Measurements from ENCODE around the gene RPTOR.

The RPTOR gene

GRCh38 chr17:80834893-80835275, 290.2 kb downstream of the RPTOR start (continued):
- TF ChIP-seq ZC3H10 (CRISPR knock-in tag; IDR thresholded peaks at IDR 0.05) (no peak), TSHZ2 (CRISPR knock-in tag; IDR thresholded peaks at IDR 0.05) (no peak), GLIS3 (CRISPR knock-in tag; IDR thresholded peaks at IDR 0.05) (no peak), BACH2 (CRISPR knock-in tag; IDR thresholded peaks at IDR 0.05; ENCODE audit: borderline replicate concordance) (no peak)

- TF ChIP-seq TSHZ2 (CRISPR knock-in tag; IDR thresholded peaks at IDR 0.05) (no peak), SNAI2 (CRISPR knock-in tag; IDR thresholded peaks at IDR 0.05) (no peak), RARB (CRISPR knock-in tag; IDR thresholded peaks at IDR 0.05) (no peak), GLIS3 (CRISPR knock-in tag; IDR thresholded peaks at IDR 0.05) (no peak), ZNF8 (CRISPR knock-in tag; IDR thresholded peaks at IDR 0.05) (no peak), PATZ1 (CRISPR knock-in tag; IDR thresholded peaks at IDR 0.05; ENCODE audit: borderline replicate concordance) (no peak), POU6F1 (CRISPR knock-in tag; IDR thresholded peaks at IDR 0.05; ENCODE audit: borderline replicate concordance, low read depth) (no peak), TOX (CRISPR knock-in tag; IDR thresholded peaks at IDR 0.05; ENCODE audit: borderline replicate concordance) (no peak), PPARA (CRISPR knock-in tag; IDR thresholded peaks at IDR 0.05; ENCODE audit: borderline replicate concordance) (no peak)
- no peak for ATAC-seq
Observed at GRCh38 chr17:80835816-80836657, 291.4 kb downstream of the RPTOR start.

DNA sequence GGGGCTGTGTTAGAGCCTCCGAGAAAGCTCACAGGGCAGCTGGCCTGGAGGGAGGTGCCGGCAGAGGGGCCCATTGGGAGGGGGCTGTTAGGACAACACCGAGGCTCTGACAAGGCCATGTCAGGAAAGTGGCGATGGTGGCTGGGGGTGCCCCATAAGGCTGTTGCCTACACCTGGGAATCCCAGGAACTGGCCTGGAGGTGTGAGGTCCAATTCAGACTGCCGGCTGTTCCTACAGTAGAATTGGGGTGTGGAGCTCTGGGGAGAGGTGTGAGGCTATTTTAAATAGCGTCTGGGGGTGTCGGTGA, 292.0 kb downstream of the RPTOR start:
- ATAC-seq, result no peak
- TF ChIP-seq, protein P1, sequence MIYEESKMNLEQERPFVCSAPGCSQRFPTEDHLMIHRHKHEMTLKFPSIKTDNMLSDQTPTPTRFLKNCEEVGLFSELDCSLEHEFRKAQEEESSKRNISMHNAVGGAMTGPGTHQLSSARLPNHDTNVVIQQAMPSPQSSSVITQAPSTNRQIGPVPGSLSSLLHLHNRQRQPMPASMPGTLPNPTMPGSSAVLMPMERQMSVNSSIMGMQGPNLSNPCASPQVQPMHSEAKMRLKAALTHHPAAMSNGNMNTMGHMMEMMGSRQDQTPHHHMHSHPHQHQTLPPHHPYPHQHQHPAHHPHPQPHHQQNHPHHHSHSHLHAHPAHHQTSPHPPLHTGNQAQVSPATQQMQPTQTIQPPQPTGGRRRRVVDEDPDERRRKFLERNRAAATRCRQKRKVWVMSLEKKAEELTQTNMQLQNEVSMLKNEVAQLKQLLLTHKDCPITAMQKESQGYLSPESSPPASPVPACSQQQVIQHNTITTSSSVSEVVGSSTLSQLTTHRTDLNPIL (CRISPR knock-in tag; IDR thresholded peaks at IDR 0.05; ENCODE audit: low read depth), result no peak
- no peak for TF ChIP-seq TCF4 (CRISPR knock-in tag; IDR thresholded peaks at IDR 0.05; ENCODE audit: borderline replicate concordance)
- TF ChIP-seq CSRNP3 (CRISPR knock-in tag; IDR thresholded peaks at IDR 0.05), result no peak
- no peak for TF ChIP-seq TOX (CRISPR knock-in tag; IDR thresholded peaks at IDR 0.05; ENCODE audit: borderline replicate concordance)
- TF ChIP-seq OSR1 (CRISPR knock-in tag; IDR thresholded peaks at IDR 0.05), result no peak

Measured in SK-N-SH treated with all-trans-retinoic acid at 6 μM for 48 hours (cell line).